ENCODE measurements around the gene MRPL33. TPM values are rescaled to one million over a fixed set of nuclear protein-coding genes. Genes with fewer than 3 reads are reported as not detected.

MRPL33 gene
- total and polyA plus RNA-seq, 2 of the 13 experiments (the other 11 are each of a cell fraction or from before 2014, with no cell fraction given): 69.7 to 218 TPM

DNA sequence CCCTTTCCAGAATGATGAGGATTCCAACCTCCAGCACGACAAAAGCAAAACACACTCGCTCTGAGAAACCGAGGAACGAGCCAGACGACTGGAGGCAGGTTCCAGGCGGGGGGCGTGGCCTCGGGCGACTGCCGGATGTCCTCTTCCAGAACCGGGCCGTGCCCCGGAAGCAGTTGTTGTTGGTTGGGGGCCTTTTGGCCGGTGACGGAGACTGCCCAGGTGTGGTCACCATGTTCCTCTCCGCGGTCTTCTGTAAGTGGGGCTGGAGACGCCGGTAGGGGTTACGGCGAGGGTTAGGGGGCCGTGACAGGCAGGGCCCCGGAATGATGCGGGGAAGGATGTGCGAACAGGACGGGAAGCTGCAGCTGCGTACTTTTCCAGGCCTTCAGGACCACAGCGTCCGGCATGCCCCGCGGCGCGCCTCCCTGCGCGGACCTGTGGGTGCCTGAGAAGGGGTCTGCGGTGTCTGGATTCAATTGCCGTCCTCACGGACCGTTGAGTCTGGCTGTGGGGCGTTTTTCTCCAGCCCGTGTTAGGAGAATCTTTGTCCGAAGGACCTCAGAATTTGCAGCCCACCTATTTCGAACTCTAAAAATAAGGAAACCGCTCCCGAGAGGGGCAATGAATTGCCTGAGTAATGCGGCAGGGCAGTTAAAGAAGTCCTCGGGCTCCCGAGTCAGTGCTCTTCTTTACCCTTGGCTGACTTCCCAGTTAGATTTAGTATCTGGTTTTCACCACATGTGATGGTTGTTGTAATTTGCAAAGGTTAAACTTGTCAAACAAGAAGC, at the start of gene MRPL33 (continued):
- TF ChIP-seq, protein P1, sequence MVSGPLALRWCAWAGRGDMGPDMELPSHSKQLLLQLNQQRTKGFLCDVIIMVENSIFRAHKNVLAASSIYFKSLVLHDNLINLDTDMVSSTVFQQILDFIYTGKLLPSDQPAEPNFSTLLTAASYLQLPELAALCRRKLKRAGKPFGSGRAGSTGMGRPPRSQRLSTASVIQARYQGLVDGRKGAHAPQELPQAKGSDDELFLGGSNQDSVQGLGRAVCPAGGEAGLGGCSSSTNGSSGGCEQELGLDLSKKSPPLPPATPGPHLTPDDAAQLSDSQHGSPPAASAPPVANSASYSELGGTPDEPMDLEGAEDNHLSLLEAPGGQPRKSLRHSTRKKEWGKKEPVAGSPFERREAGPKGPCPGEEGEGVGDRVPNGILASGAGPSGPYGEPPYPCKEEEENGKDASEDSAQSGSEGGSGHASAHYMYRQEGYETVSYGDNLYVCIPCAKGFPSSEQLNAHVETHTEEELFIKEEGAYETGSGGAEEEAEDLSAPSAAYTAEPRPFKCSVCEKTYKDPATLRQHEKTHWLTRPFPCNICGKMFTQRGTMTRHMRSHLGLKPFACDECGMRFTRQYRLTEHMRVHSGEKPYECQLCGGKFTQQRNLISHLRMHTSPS (CRISPR knock-in tag; IDR thresholded peaks at IDR 0.05; ENCODE audit: low read depth): peak; percentile 51; the same call in 1 of the 2 replicates
- TF ChIP-seq ZNF235 (CRISPR knock-in tag; IDR thresholded peaks at IDR 0.05; ENCODE audit: borderline replicate concordance) (peak; percentile 79; the same call in 1 of the 2 replicates), ZNF564 (CRISPR knock-in tag; IDR thresholded peaks at IDR 0.05) (0 out of 2 replicates have a peak, but pooled peaks have one; percentile 65), ZNF432 (CRISPR knock-in tag; IDR thresholded peaks at IDR 0.05; ENCODE audit: borderline replicate concordance) (no peak), NR2F1 (CRISPR knock-in tag; IDR thresholded peaks at IDR 0.05) (0 out of 4 replicates have a peak, but pooled peaks of 1 of the 2 experiments have one; percentile 7), MBD4 (IDR thresholded peaks at IDR 0.05; ENCODE audit: borderline replicate concordance, low read length) (no peak; the same call in 1 of the 2 replicates), ZSCAN25 (CRISPR knock-in tag; IDR thresholded peaks at IDR 0.05) (no peak), ZNF256 (CRISPR knock-in tag; conservative IDR thresholded peaks at IDR 0.05) (no peak), ZNF790 (CRISPR knock-in tag; IDR thresholded peaks at IDR 0.05; ENCODE audit: borderline replicate concordance) (peak; percentile 80; the same call in 1 of the 2 replicates), MEF2D (CRISPR knock-in tag; IDR thresholded peaks at IDR 0.05) (peak; percentile 42; the same call in 1 of the 2 replicates), ZNF674 (CRISPR knock-in tag; IDR thresholded peaks at IDR 0.05; ENCODE audit: low read depth) (no peak), GATAD1 (CRISPR knock-in tag; IDR thresholded peaks at IDR 0.05) (peak; percentile 95), ZIK1 (CRISPR knock-in tag; IDR thresholded peaks at IDR 0.05; ENCODE audit: borderline replicate concordance, low read depth) (peak; percentile 71; the same call in 1 of the 2 replicates), ATF1 (CRISPR knock-in tag; IDR thresholded peaks at IDR 0.05) (peak; percentile 80)
- TF ChIP-seq, protein P2, sequence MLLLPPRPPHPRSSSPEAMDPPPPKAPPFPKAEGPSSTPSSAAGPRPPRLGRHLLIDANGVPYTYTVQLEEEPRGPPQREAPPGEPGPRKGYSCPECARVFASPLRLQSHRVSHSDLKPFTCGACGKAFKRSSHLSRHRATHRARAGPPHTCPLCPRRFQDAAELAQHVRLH (CRISPR knock-in tag; IDR thresholded peaks at IDR 0.05; ENCODE audit: borderline replicate concordance, low read depth): peak; percentile 80; the same call in 1 of the 2 replicates
- TF ChIP-seq, protein P3, sequence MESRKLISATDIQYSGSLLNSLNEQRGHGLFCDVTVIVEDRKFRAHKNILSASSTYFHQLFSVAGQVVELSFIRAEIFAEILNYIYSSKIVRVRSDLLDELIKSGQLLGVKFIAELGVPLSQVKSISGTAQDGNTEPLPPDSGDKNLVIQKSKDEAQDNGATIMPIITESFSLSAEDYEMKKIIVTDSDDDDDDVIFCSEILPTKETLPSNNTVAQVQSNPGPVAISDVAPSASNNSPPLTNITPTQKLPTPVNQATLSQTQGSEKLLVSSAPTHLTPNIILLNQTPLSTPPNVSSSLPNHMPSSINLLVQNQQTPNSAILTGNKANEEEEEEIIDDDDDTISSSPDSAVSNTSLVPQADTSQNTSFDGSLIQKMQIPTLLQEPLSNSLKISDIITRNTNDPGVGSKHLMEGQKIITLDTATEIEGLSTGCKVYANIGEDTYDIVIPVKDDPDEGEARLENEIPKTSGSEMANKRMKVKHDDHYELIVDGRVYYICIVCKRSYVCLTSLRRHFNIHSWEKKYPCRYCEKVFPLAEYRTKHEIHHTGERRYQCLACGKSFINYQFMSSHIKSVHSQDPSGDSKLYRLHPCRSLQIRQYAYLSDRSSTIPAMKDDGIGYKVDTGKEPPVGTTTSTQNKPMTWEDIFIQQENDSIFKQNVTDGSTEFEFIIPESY (CRISPR knock-in tag; IDR thresholded peaks at IDR 0.05): no peak; the same call in 1 of the 2 replicates
- TF ChIP-seq, protein P4, sequence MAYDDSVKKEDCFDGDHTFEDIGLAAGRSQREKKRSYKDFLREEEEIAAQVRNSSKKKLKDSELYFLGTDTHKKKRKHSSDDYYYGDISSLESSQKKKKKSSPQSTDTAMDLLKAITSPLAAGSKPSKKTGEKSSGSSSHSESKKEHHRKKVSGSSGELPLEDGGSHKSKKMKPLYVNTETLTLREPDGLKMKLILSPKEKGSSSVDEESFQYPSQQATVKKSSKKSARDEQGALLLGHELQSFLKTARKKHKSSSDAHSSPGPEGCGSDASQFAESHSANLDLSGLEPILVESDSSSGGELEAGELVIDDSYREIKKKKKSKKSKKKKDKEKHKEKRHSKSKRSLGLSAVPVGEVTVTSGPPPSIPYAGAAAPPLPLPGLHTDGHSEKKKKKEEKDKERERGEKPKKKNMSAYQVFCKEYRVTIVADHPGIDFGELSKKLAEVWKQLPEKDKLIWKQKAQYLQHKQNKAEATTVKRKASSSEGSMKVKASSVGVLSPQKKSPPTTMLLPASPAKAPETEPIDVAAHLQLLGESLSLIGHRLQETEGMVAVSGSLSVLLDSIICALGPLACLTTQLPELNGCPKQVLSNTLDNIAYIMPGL (CRISPR knock-in tag; IDR thresholded peaks at IDR 0.05; ENCODE audit: borderline replicate concordance in 1 of 2, low read depth in 1 of 2): peak; percentile 87 to 89; a peak in 3 of 4 replicates
- TF ChIP-seq, protein P5, sequence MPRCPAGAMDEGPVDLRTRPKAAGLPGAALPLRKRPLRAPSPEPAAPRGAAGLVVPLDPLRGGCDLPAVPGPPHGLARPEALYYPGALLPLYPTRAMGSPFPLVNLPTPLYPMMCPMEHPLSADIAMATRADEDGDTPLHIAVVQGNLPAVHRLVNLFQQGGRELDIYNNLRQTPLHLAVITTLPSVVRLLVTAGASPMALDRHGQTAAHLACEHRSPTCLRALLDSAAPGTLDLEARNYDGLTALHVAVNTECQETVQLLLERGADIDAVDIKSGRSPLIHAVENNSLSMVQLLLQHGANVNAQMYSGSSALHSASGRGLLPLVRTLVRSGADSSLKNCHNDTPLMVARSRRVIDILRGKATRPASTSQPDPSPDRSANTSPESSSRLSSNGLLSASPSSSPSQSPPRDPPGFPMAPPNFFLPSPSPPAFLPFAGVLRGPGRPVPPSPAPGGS (CRISPR knock-in tag; IDR thresholded peaks at IDR 0.05): peak; percentile 76
- TF ChIP-seq, protein P6, sequence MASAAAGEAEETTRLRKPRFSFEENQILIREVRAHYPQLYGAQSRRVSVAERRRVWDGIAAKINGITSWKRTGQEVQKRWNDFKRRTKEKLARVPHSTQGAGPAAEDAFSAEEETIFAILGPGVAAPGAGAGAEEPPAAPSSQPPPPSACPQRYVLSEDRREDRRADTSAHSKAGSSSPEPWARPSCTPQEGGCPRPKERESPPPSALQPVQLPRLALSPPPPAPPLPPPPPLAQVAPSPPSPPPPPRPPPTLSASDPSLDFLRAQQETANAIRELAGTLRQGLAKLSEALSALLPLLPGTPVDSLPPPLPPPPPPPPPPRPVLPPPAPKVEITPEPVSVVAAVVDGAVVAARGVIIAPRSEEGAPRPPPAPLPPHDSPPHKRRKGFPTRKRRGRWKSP (CRISPR knock-in tag; IDR thresholded peaks at IDR 0.05): peak; percentile 95
